GM15510 (cell line): ENCODE results near the gene ARHGAP18.

Source experiments
- POLR2A ChIP-seq: IDR thresholded peaks from 3 replicates; pipeline ENCODE4 v1.6.1; 2011; ENCODE audit warnings: borderline replicate concordance; ENCODE audit not compliant: insufficient read length; ENCODE audit errors: extremely low read depth

ARHGAP18 gene

GRCh38 chr6:129637340-129638054 lies 72.5 kb downstream of the ARHGAP18 start:
- no peak for TF ChIP-seq POLR2A

- TF ChIP-seq POLR2A: no peak
Observed at GRCh38 chr6:129635396-129636130, 74.4 kb downstream of the ARHGAP18 start.

DNA sequence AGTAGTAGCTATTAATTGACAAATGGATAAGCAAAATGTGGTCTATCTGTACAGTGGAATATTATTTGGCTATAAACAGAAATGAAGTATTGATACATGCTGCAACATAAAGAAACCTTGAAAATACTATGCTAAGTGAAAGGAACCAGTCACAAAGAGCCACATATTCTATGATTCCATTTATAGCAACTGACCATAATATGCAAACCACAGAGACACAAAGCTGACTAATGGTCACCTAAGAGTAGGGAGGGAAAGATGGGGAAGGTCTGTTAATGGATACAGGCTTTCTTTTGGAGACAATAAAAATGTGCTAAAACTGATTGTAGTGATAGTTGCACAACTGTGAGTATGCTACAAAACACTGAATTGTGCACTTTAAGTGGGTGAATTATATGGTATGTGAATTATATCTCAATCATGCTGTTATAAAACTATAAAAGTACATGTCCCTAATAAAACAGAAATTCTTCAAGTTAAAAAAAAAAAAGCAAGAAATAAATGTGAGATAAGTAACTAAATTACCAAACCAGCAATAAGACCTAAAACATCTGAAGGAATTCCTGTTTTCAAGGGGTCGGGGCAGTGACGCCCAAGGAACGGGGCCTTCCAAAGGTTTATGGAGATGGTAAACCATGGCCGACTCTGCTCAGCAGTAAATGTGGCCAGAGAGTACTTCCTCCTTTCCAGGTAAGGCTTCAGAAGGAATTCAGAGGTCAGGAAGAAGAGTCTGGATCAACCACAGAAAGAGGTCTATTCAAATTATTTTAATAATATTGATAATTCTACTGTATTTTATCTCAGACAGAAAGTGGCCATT lies 75.4 kb downstream of the ARHGAP18 start:
- TF ChIP-seq POLR2A: no peak

DNA sequence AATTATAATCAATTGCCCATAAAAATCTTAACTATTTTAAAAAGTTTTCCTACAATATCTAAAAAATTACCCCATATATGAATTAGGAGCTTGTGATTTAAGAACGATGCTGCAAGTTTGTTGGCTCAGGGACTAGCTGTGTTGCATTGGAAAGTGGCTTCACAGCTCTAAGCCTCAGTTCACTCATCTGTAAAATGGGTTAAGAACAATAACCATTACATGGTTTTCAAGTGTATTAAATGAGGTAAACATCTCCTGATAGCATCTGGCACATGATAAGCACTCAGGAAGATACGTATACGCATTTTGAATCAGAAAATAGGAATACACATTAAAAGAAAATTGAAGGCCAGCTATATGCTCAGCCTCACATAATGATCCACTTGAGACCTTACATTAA lies 76.4 kb downstream of the ARHGAP18 start:
- TF ChIP-seq POLR2A: no peak

DNA sequence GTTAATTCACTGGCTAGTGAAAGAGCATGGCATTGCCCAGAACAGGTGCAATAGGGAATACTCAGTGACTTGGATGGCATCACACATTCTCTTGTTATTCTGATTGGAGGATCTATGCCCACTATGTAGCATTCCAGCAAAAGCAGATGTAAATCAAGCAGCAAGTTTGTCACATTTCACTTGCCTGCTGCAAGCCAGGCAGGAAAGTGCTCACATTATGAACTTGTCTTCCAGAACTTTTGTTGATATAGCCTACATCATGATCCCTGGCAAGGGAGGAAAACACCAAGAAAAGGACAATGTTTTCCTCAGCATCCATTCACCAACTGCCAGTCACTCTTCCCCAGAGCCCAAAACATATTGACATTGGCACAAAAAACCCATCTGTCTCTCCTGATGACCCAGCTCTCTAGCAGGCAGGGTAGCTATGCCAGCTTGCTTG lies 77.8 kb downstream of the ARHGAP18 start:
- TF ChIP-seq POLR2A: no peak

DNA sequence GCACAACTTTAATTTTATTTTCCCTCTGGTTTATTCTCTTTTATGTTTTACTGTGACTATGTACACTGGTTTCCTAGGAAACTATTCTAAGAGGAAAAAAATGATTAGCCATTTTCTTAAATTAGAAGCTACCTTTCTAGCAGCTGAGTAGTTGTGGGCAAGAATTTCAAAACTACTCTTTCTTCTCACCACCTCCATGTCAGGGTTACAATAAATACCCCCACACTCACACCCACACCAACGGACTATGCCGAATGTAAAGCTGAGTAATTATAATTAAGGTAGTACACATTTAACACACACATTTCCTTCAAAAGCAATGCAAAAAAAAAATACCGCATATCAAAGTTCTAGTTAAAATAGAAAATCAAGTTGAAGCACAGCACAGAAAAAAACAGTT lies 78.9 kb downstream of the ARHGAP18 start:
- no peak for TF ChIP-seq POLR2A

DNA sequence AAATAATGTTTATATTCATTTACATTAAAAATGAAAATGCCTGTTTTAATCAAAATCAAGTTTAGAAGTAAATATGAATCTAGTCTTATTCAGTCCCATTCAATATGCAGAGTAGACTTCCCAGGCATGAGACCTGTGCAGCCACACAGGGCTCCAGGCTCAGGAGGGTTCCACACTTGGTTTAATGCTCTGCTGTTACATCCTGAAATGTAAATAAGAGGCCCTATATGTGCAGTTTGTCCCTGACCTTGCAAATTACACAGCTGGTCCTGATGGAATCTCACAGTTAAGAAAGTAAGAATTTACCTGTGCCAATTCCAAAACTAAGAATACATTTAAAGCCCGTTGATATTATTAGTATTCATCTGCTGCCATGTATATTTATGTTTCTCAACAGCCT lies 79.4 kb downstream of the ARHGAP18 start:
- TF ChIP-seq POLR2A: no peak

DNA sequence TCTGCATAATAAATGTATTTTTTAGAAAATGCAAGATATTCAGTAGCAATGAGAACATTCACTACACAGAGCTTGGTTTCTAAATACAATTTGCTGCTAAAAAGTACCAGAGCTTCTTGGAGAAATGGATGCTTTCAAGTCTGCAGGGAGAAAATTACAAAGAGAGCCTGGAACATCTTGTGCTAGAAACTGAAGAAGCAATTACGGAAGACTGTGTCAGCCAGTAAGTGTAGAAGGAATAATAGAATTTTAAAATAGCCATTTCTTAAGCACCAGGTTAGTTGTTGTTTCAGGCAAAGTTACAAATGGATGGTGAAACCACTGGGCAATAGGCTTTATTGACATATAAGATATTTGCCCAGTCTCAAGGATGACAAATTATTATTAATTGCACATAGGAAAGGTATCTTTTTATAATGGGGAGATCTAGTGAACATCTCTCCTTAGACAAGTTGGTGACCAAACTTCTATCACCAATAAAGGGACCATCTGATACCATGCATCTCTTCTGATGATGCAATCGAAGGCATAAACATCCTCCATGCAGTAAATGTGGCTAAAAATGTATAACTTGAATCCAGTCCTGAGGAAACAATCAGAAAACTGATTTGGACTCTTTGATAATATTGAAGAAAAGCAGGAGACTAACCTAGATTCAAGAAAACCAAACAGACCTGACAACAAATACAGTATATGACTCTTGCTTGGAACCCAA lies 81.7 kb downstream of the ARHGAP18 start:
- no peak for TF ChIP-seq POLR2A

GRCh38 chr6:129624488-129624887 lies 85.5 kb downstream of the ARHGAP18 start:
- TF ChIP-seq POLR2A: no peak

DNA sequence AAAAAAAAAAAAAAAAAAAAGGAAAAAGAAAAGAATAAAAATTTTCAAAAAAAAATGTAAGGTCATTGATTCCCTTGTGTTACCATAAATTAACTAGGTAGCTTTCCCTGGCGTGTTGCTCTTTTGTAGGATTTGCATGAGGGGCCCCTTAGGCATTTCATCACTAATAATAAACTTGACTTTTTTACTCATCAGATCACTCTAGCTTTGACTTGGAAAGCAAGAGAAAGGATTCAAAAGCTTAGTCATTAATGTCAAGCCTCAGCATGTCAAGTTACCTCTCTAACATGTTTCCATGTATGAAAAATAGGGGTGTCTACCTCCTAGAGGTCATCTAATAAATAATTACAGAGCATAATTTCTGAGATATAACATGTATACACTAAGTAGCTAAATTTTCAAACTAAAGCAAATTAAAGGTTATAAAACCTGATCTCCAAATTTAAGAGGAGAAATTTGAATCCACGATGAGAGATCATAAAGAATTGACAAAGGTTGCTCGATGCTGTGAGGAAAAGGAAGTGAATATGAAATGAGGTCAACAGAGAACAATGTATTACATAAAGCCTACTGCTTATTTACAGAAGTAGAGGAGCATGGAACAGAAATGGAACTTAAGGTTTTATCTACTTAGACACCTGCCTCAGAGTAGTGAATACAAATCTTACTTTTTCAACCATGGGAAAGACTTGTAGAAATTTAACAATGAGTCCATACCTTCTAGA lies 86.8 kb downstream of the ARHGAP18 start:
- TF ChIP-seq POLR2A: no peak

DNA sequence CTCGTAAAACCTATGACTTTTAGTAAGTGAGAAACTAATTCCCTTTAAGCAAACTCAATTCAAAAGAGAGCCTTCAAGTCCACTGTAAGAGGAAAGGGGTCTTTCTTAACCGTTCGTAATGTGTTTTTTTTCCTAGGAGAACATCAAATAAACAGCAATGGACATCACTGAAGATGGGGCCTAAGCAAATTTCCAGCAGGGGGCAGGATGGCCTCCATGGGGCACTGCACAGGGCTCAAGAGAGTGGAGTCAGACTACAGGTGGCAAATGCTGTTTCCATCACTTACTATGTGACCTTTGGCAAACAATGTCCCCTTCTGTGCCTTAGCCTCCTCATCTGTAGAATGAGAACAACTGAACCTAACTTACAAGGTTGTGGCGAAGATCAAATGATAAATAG lies 88.7 kb downstream of the ARHGAP18 start:
- TF ChIP-seq POLR2A: no peak

DNA sequence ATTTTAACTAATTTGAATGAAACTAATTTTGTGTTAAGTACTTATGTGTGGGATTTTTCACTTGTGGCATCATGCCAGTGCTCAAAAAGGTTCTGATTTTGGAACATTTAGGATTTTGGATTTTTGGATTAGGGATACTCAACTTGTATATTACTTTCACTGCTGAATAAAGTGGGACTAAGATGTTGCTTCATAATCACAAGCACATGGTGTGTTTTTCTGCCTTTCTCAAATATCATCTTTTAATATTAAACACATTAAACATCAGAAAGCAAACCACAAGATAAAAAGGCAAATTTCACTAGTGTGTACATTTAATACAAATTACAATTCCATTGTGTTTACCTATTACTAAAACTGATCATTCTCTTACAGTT lies 89.8 kb downstream of the ARHGAP18 start:
- TF ChIP-seq POLR2A: no peak

- TF ChIP-seq POLR2A: no peak
Observed at GRCh38 chr6:129619579-129620233, 90.3 kb downstream of the ARHGAP18 start.
